GM21360 (cell line): ENCODE data around the gene GLDN.

Experiments used
- ATAC-seq: cut with Tn5 transposase; IDR thresholded peaks from one replicate; pipeline ENCODE4 v1.9.1; 2021; ENCODE audit warnings: mild to moderate bottlenecking, moderate library complexity; ENCODE audit not compliant: unreplicated experiment

GLDN gene

DNA sequence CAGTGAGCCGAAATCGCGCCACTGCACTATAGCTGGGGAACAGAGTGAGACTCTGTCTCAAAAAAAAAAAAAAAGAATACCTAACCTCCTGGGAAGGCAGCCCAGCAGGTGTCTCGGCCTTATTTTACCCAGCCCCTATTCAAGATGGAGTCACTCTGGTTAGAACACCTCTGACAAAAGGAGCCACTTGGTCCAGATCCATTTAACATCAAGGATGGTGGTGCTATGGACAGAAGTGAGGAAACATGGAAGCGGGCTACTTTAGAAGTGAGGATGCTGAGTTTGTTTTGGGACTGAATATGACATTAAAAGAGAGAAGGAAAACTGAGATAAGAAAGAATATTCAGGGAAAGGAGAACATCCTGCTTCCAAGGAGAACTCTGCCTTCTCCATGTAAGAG lies 14.7 kb downstream of the GLDN start:
- no peak for ATAC-seq

DNA sequence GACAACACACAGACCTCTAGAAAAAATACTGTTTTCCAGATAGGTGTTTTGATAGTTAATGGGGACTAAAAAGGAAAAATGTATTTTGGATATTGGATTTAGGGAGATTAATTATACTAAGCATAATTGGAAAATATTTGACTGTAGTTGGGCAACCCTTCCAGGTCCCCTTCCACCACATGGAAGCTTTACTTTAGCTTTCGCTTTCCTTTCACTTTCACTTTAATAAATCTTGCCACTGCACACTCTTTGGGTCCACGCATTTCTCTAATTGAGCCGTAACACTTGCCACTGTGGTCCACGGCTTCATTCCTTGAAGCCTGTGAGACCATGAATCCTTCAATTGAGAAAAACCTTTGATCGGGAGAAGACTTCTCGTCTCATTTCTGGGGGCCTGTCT lies 15.5 kb downstream of the GLDN start:
- ATAC-seq: no peak

DNA sequence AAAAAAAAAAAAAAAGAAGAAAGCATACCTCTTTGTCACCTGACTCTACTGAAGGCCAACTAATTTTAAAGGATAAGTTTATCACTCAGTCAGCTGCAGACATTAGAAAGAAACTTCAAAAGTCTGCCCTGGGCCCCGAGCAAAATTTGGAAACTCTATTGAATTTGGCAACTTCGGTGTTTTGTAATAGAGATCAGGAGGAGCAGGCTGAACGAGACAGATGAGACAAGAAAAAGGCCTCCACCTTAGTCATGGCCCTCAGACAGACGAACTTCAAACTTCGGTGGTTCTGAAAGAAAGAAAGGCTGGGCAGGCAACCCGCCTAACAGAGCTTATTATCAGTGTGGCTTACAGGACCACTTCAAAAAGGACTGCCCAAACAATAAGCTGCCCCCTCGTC lies 18.5 kb downstream of the GLDN start:
- no peak for ATAC-seq

DNA sequence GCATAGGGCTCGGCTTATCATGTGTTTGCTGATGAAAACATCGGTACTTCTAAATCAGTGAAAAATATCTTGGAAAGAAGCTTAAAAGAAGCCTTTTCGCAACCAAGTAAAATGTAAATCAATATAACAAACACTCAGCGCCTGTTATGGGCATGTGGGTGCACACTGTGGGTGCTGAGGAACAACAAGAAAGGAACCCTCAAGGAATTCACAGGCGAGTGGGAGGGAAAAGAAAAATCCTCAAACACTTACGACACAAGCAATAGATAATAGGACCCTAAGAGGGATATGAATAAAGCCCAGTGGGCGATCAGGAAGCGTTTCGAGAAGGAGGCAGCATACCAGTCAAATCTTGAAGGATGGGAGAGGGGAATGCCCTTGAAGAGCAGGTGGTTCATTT lies 21.9 kb downstream of the GLDN start:
- ATAC-seq: no peak

DNA sequence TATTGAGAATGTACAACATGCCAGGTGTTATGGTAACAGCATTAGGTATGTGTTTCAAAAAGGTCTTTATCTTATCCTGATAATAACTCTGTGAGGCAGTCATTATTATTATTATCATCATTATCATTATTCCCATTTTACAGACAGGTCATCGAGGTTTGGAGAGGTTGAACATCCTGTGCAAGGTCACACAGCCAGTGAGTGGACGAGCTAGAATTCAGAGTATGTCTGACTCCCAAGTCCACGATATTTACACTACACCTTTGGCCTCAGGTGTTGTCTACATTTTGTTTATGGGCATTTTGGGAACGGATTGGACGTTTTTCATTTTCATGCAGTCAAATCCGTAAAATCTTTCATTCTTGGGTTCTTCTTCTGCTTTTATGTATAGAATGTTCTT lies 24.0 kb downstream of the GLDN start:
- no peak for ATAC-seq

DNA sequence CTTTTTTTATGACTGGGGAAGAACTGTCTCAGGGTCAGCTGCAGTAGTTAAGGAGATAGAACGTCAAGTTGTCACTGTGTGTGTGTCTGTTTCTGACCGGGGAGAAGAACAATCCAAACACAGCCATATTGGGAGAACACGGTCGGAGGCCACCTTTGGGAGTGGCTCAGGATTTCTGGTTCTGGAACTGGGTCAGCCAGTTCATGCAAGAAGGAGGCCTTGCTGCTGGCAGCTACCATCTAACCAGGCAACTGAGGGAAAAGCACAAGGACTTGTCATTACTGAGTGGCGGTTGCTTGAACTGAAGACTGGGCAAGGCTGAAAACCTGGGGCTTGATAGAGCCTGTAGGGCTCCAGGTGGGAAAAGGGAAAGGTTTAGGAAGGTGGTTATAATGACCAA lies 24.6 kb downstream of the GLDN start:
- no peak for ATAC-seq

DNA sequence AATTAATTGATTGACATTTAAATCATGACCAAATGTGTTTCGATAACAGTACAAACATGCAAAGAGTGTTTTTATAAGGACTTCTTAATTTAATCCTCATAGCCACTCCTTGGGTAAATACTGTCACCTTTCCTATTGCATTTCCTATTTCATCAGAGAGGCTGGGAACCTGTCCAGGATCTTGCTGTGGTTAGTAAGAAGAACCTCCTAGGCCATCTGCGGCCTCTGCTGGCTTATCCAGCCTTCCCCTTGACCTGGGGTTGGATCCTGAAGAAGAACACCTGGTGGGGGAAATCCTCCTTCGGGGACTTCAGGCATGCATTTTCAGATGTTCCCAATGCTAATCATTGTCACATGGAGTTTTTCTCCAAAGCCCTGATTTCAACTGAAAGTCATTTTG lies 25.5 kb downstream of the GLDN start:
- ATAC-seq: no peak

DNA sequence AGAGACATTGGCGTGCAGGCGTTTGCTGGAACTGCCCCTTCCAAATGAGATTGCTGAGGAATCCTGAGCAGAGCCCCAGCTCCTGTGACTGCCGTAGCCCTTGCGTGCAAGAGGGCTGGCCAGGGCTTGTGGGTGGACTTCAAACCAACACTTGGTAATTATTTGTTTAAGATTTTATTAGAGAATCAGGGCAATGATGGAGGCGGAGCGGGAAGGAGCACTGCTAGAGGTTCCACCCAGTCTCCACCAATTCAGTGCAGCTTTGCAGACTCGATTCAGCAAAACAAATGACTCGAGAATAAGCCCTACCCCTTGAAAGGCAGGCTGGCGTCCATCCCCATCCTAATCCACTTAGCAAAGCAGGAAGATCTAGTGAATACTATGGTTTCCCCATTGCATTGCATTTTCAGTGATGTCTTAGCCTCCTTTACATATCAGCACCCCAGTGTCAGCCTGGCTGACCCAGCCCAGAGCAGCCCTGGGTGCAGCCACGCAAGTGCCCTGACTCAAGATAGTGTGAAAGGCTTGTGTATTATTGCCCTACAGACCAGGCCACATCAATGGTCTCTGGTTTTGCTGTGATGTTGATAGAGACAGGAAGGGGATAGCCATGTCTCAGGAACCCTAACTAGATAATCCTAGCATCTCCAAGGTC lies 26.0 kb downstream of the GLDN start:
- no peak for ATAC-seq

DNA sequence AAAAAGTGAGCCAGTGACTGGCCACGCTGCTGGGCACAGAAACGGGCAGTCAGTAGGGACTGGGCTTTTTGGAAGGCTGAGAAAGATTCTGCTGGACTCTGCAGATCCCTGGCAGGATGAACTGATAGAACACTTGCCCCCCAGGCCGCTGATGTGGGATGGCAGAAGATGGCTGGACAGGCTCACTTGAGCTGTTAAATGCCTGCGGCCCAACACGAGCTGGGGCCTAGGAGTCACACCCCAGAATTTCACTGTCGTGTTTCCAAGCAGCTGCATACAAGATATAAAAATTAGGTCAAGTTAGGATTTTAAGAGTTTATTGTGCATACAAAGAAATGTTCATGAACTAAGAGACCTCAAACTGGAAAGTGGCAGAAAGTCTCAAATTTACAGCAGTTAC lies 26.9 kb downstream of the GLDN start:
- no peak for ATAC-seq

DNA sequence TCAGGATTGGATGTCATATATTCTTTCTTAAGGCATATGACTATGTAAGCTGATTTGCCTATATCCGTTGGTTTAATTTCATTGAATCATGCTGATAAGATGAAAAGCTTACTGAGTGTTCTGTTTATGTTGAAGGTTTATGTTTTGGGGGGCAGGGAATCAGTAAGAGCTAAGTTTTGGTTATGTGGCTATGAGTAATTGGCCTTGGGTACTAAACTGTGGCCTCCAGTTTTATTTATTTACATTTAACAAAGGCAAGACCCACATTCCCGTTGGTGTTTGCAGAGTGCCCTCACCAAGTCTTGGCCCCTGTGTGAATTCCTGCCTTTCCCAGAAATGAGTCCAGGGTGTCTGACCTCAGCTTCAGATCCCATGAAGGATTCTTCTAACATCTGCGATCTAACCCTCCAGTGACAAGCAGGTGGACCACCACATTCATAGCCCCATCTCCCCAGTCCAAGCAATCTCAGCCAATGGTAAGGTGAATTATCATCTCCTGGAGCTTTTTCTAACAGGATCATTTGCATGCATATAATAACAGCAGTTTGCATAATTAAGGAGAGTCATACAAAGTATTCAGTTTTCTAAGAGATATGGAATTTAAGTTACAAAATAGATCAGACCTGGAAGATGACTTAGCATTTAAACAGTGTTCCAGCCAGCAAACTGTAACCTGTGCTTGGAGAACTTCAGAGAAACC lies 27.4 kb downstream of the GLDN start:
- no peak for ATAC-seq

DNA sequence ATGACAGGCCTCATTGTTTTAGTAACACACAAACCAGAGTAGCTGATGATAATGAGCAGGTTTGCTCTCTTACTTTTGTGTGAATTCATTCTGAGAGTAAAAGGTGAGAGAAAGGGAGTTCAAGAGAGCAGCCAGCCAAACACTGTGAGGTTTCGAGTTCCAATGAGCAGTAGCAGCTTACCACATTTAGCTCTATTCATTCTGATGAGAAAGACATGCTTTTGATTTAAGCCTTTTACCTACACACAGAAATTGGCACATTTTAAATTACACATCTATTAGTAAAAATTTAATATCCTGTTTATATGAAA lies 28.0 kb downstream of the GLDN start:
- ATAC-seq: no peak

DNA sequence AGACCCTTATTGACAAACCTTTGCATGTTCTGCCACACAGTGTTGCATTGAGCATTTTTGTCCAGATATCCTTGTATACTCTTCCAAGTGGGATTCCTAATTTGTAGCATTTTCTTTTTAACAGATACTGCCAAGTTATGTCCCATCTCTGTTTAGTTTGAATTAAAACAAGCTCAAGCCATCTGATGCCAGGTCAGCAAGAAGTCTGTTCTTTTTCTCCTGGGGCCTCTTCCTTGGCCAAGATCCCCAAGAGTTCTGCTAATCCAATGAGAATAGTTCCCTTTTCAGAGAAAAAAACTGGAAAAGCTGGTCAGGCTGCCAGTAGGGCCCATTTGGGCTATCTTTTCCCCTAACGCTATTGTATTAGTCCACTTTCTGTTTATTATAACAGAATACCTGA lies 29.8 kb downstream of the GLDN start:
- ATAC-seq: no peak

DNA sequence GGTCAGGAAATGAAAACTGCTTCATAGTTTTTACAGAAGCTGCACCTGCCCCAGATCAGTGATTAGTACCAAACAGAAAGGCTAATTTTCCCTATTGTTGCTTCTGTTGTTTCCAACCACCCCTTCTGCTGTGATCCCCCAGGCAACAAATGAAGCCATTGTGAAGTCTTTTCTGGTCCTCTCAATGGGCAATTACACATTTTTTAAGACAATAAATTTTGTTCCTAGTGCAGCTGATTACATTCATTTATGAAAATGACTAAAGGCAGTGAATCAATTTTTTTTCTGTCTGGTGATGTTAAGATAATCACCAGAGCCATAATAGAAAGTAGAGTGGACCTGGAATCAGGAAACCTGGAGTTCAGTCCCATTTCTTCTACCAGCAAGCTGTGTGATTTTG lies 32.7 kb downstream of the GLDN start:
- no peak for ATAC-seq

DNA sequence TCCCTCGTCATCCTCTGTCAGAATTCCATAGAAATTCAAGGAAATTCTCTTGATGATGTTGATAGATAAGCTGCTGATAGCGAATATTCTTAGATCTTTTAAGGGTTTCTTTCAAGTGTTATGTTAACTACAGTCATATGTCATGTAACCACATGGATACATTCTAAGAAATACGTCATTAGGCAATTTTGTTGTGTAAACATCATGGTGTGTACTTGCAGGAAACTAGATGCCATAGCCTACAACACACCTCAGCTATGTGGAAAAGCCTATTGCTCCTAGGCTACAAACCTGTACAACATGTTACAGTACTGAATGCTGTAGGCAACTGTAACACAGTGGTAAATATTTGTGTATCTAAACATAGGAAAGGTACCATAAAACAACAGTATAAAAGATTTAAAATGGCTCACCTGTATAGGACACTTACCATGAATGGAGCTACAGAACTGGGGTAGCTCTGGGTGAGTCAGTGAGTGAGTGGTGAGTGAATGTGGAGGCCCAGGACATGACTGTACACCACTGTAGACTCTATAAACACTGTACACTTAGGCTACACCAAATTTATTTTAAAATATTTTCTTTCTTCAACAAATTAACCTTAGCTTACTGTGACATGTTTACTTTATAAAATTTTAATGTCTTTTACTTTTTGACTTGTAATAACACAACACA lies 34.6 kb downstream of the GLDN start:
- no peak for ATAC-seq

DNA sequence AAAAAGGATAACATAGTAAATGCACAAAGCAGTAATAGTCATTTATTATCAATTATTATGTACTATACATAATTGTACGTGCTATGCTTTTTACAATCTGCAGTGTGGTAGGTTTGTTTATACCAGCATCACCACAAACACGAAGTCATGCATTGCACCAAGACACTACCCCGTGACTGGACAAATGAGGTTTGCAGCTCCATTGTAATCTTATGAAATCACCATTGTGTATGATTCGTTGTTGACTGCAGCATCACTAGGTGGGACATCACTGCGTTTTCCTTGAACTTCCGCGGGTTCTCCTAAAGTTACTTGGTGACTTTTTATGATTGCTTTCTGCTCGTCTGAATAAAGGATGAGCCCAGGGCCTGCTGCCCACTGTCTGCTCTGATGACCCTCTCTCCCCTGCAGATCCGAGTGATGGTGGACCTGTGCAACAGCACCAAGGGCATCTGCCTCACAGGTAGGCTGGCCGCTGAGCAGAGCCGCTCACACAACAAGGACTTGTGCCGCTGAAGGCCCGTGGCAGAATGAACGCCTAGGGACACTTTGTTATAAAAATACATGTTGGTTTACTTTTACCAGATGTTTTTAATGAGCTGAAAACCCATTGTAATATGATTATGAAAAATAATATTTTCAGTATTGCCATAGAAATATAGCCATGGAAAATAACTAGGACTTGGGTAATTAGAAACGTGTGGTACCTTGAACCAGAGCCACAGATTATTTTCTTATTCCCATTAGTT lies 35.8 kb downstream of the GLDN start:
- no peak for ATAC-seq

DNA sequence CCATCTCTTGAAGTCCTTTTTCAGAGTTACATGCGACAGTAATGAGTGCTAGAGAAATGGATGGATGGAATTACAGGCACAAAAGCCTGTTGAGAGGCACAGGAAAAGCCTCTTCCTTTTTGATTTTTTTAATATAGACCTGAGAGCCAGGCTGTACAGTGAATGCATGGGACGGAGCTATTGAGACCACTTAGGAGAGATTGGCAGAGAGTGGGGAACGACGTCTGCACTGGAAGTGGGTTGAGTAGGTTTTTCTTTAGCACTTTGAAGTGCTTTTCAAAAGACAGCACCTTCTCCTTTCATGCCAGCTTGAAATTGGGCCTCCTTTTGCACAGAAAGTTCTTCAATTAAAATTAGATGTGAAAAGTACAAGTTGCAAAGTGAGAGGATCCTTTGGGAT lies 37.0 kb downstream of the GLDN start:
- ATAC-seq: no peak

DNA sequence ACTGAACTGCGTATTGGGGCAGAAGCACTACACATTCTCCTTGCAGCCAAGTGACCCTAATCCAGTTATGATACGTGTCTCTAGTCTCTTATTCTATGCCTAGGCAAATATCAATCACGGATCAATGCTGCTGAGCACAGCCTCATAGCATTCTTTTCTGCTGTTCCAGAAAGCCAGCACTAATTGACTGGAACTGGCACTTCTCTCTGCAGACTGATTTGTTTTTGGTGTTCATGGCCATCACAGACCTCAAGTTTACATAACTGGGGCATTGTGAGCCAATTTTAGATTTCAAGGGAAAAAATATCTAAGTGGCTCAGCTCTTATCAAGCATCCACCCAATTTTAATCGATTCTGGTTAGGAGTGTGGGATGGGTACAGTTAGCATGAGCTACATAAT lies 37.9 kb downstream of the GLDN start:
- ATAC-seq: no peak

DNA sequence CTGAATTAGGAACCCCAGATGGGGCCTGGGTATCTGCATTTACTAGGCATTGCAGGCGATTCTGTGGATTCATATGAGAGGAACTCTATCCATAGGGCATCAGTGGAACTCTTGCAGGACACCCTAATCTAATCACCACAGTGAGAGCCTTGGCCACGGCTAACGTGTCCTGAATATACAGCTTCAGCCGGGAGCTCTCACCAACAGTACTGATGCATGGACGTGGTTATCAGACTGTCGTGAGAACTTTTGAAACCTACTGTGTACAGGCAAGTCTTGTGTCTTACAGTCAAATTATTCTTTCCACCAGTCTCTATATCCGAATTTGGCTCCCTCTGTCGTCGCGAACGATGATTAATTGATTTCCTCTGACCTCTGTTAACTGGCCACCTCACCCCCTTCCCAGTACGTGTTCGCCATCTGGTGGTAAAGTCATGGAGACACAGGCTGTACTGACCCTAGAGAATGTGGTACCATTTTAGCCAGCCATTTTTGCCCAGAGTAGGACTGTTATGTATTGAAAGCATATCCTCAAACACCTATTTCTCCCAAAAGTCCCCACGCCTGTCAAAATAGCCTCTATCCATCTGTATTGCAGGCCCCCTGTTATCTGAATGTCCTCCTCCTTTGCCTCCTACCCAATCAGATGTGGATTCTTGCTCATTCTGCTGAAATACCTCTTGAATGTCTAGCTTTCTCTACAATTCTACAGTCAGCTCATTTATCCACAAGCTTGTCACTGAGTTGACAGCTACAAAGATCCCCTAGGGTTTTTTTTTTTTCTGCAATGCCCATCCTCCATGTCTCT lies 39.7 kb downstream of the GLDN start:
- peak; percentile 70 for ATAC-seq

DNA sequence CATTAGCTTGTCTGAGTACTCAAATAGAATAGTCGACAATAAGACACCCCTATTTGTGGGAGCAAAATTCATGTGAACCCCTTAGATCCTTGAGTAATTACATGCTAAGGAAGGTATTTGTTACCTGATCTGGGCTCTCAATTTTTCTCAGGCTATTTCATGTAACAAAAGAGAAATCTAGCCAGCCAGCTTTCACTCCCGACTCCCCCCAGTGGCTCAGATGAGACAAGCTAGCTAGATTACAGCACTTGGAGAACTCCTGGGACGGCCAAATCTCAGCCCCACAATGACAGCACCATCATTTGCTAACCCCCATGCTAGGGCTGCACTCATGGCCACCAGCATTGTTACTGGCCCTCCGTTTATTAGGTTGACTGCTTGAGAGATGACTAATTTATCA lies 41.3 kb downstream of the GLDN start:
- ATAC-seq: no peak

DNA sequence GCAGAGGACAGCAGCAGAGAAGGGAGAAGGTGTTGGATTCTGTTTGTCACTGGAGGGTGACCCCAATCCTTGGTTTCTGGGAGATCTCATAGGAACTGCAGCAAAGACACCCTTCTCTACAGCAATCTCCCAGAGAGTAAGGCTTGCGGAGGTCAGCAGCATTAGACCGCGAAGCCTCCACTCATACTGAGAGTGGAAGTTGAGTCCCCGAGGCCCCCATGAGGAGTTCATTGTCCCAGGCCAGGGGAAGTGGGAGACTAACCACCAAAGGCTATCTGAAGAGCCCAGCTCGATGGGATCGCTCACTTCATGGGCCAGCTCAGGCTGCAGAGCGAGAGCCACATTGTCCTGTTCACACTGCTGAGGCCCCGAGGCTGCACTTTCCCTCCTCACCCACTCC lies 44.6 kb downstream of the GLDN start:
- no peak for ATAC-seq

DNA sequence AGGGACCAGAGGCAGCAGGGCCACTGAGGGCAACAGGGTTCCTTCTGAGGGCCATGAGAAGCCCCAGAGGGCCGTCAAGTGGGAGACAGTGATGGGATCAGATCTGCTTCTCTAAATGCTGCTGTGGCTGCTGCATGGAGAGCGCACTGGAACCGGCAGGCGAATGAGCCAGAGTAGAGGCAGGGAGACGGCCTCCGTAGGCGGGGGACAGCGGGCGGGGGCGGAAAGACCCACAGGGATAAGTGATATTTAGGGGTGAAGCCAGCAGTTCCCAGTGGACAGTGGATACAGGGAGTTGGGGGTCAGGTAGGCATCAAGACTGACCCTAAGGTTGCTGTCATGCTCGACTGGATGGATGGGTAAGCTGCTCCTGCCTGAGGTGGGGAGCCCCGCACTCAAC lies 45.0 kb downstream of the GLDN start:
- ATAC-seq: no peak
